ENCODE measurements around the gene BCAS3.

The BCAS3 gene

GRCh38 chr17:61217878-61218437, 540.3 kb downstream of the BCAS3 start:
- Histone ChIP-seq H3K9ac (no peak overlapping the region), H3K79me2 (ENCODE audit: insufficient read depth, low read depth) (no peaks in the 10 kb centered on the region), H4K20me1 (ENCODE audit: insufficient read depth) (no peaks in the 10 kb centered on the region), H3K4me2 (no peak overlapping the region), H3K4me1 (ENCODE audit: low read depth, poor library complexity, severe bottlenecking) (peaks cover 22% of the 10 kb centered on the region), H3K36me3 (ENCODE audit: insufficient read depth) (no peaks in the 10 kb centered on the region), H3K27me3 (ENCODE audit: insufficient read depth, low read depth) (no peaks in the 10 kb centered on the region), H3K27ac (no peak overlapping the region), H3K4me3 (IDR thresholded peaks at IDR 0.05; ENCODE audit: insufficient read depth, low read depth, low read length) (no peak overlapping the region), H2AFZ (ENCODE audit: low read depth) (no peak overlapping the region)
- TF ChIP-seq CTCF (conservative IDR thresholded peaks at IDR 0.05; ENCODE audit: low read depth, low read length), result no peak

- H3K27ac ChIP-seq, result no peak overlapping the region
- no peaks in the 10 kb centered on the region for H4K20me1 ChIP-seq (ENCODE audit: insufficient read depth)
- no peaks in the 10 kb centered on the region for H3K79me2 ChIP-seq (ENCODE audit: insufficient read depth, low read depth)
- no peaks in the 10 kb centered on the region for H3K36me3 ChIP-seq (ENCODE audit: insufficient read depth)
- TF ChIP-seq CTCF (conservative IDR thresholded peaks at IDR 0.05; ENCODE audit: low read depth, low read length), result no peak
- no peak overlapping the region for H2AFZ ChIP-seq (ENCODE audit: low read depth)
- H3K4me2 ChIP-seq, result no peak overlapping the region
- H3K4me3 ChIP-seq (IDR thresholded peaks at IDR 0.05; ENCODE audit: insufficient read depth, low read depth, low read length), result no peak overlapping the region
- peaks cover 25% of the 10 kb centered on the region for H3K4me1 ChIP-seq (ENCODE audit: low read depth, poor library complexity, severe bottlenecking)
- no peak overlapping the region for H3K9ac ChIP-seq
- no peaks in the 10 kb centered on the region for H3K27me3 ChIP-seq (ENCODE audit: insufficient read depth, low read depth)
Observed at GRCh38 chr17:61218438-61218837, 540.8 kb downstream of the BCAS3 start.

- H3K4me1 ChIP-seq (ENCODE audit: low read depth, poor library complexity, severe bottlenecking), result peaks cover 25% of the 10 kb centered on the region
- no peaks in the 10 kb centered on the region for H3K79me2 ChIP-seq (ENCODE audit: insufficient read depth, low read depth)
- H3K27ac ChIP-seq, result no peak overlapping the region
- H2AFZ ChIP-seq (ENCODE audit: low read depth), result no peak overlapping the region
- H4K20me1 ChIP-seq (ENCODE audit: insufficient read depth), result no peaks in the 10 kb centered on the region
- no peak overlapping the region for H3K4me3 ChIP-seq (IDR thresholded peaks at IDR 0.05; ENCODE audit: insufficient read depth, low read depth, low read length)
- no peaks in the 10 kb centered on the region for H3K36me3 ChIP-seq (ENCODE audit: insufficient read depth)
- no peaks in the 10 kb centered on the region for H3K27me3 ChIP-seq (ENCODE audit: insufficient read depth, low read depth)
- TF ChIP-seq CTCF (conservative IDR thresholded peaks at IDR 0.05; ENCODE audit: low read depth, low read length), result no peak
- no peak overlapping the region for H3K9ac ChIP-seq
- H3K4me2 ChIP-seq, result no peak overlapping the region
Observed at GRCh38 chr17:61219460-61219859, 541.8 kb downstream of the BCAS3 start.

GRCh38 chr17:61221181-61221580, 543.5 kb downstream of the BCAS3 start:
- Histone ChIP-seq H3K27me3 (ENCODE audit: insufficient read depth, low read depth) (no peaks in the 10 kb centered on the region), H3K4me2 (peak overlapping the region; percentile 75), H3K27ac (peak overlapping the region; percentile 27; the same call in 1 of the 2 replicates)

More at GRCh38 chr17:61221181-61221580, 543.5 kb downstream of the BCAS3 start:
- Histone ChIP-seq H4K20me1 (ENCODE audit: insufficient read depth) (no peaks in the 10 kb centered on the region), H3K9ac (no peak overlapping the region), H3K79me2 (ENCODE audit: insufficient read depth, low read depth) (no peaks in the 10 kb centered on the region), H3K4me3 (IDR thresholded peaks at IDR 0.05; ENCODE audit: insufficient read depth, low read depth, low read length) (no peak overlapping the region), H2AFZ (ENCODE audit: low read depth) (peak overlapping the region; percentile 15; the same call in 1 of the 2 replicates), H3K36me3 (ENCODE audit: insufficient read depth) (no peaks in the 10 kb centered on the region), H3K4me1 (ENCODE audit: low read depth, poor library complexity, severe bottlenecking) (peaks cover 25% of the 10 kb centered on the region)
- no peak for TF ChIP-seq CTCF (conservative IDR thresholded peaks at IDR 0.05; ENCODE audit: low read depth, low read length)

All from KMS-11 (cell line).